GM12878 (cell line): Measurements from ENCODE around the gene ZNF341. TPM values are rescaled to one million over a fixed set of nuclear protein-coding genes. Genes with fewer than 3 reads are reported as not detected.

Source experiments
- ATAC-seq: fragments of 200-7000 bp; cut with Tn5 transposase; 3 replicates; pipeline ENCODE4 v1.9.1; 2020; ENCODE audit warnings: mild to moderate bottlenecking, moderate library complexity
- BruUV-seq: library from RNA; stranded (reverse); fragments of 400-500 nt; replicated peaks from 2 replicates; lab custom pipeline; 2021; lab: Mats Ljungman, UMichigan
- CTCF ChIA-PET: fragments of 300-600 bp; sonication (Branson Sonifier 250); formaldehyde crosslinking; extraction: SDS; loops from one replicate; lab custom pipeline; 2021; ENCODE audit warnings: inconsistent platforms; lab: Yijun Ruan, JAX
- POLR2A ChIA-PET: fragments of 350-600 bp; formaldehyde crosslinking; extraction: SDS; loops from one replicate; lab custom pipeline; 2021; ENCODE audit warnings: inconsistent platforms; lab: Charles Lee
- RAD21 ChIA-PET: fragments of 300-600 bp; sonication (Branson Sonifier 250); formaldehyde crosslinking; loops from one replicate; lab custom pipeline; 2023; ENCODE audit warnings: antibody characterized with exemption; ENCODE audit not compliant: unreplicated experiment; lab: Charles Lee
- SMC1A ChIA-PET: fragments of 300-600 bp; sonication (Branson Sonifier 250); formaldehyde crosslinking; loops from one replicate; lab custom pipeline; 2023; ENCODE audit not compliant: unreplicated experiment, uncharacterized antibody; lab: Charles Lee
- DNase-seq: peaks from one replicate; pipeline ENCODE4 v3.0.0-alpha.2; 2011; ENCODE audit warnings: low read depth, low spot score
- FAIRE-seq: peaks from 3 replicates; lab custom pipeline; 2011; peaks lifted over from hg19 to GRCh38; lab: Jason Lieb, UNC
- H2AFZ ChIP-seq: 2 replicates; pipeline ENCODE4 v1.6.0; 2011; ENCODE audit warnings: low read depth, low read length, control low read depth; ENCODE audit not compliant: control insufficient read depth
- H3K27ac ChIP-seq: 2 replicates; pipeline ENCODE4 v1.5.1; 2011; ENCODE audit warnings: control low read depth; ENCODE audit not compliant: control insufficient read depth, insufficient read depth
- H3K27me3 ChIP-seq, 2 experiments: replicated peaks in 1 of 2; 2 replicates each; pipeline versions ENCODE4 v1.6.0 to v1.6.1; 2011; ENCODE audit warnings: low read length in 1 of 2; ENCODE audit not compliant: control insufficient read depth in 2 of 2, insufficient read depth in 2 of 2
- H3K36me3 ChIP-seq, 2 experiments: 2 replicates each; pipeline ENCODE4 v1.5.1; 2011; ENCODE audit warnings: low read length in 1 of 2; ENCODE audit not compliant: control insufficient read depth in 2 of 2, insufficient read depth in 2 of 2
- H3K4me1 ChIP-seq: 2 replicates; pipeline ENCODE4 v1.6.1; 2011; ENCODE audit warnings: mild to moderate bottlenecking, low read length, moderate library complexity, mixed read lengths; ENCODE audit not compliant: control insufficient read depth, insufficient read depth
- H3K4me2 ChIP-seq: 2 replicates; pipeline ENCODE4 v1.6.0; 2011; ENCODE audit warnings: control low read depth; ENCODE audit not compliant: control insufficient read depth, insufficient read depth
- H3K4me3 ChIP-seq: fragments of 200-600 bp; sonication (generic); 2 replicates; pipeline ENCODE4 v1.5.1; 2016
- H3K79me2 ChIP-seq: 2 replicates; pipeline ENCODE4 v1.6.0; 2011; ENCODE audit warnings: low read length; ENCODE audit not compliant: control insufficient read depth, insufficient read depth
- H3K9ac ChIP-seq: 2 replicates; pipeline ENCODE4 v1.8.0; 2011; ENCODE audit warnings: low read length, control low read depth, mixed read lengths; ENCODE audit not compliant: control insufficient read depth, insufficient read depth
- H3K9me3 ChIP-seq: replicated peaks from 3 replicates; pipeline ENCODE4 v1.5.1; 2011; ENCODE audit warnings: mild to moderate bottlenecking, low read length; ENCODE audit not compliant: control insufficient read depth, insufficient read depth
- H4K20me1 ChIP-seq: 2 replicates; pipeline ENCODE4 v1.6.0; 2011; ENCODE audit not compliant: control insufficient read depth, insufficient read depth
- CBFB ChIP-seq: IDR thresholded peaks from 2 replicates; pipeline ENCODE4 v1.6.1; 2016; ENCODE audit warnings: antibody characterized with exemption, low read depth
- CBX5 ChIP-seq: sonication (generic); IDR thresholded peaks from 2 replicates; pipeline ENCODE4 v1.6.1; 2016; ENCODE audit warnings: low read depth, moderate library complexity, mild to moderate bottlenecking, inconsistent platforms
- CREB1 ChIP-seq: IDR thresholded peaks from 2 replicates; pipeline ENCODE4 v1.6.1; 2012; ENCODE audit warnings: low read depth, mild to moderate bottlenecking, inconsistent platforms
- ESRRA ChIP-seq: IDR thresholded peaks from 2 replicates; pipeline ENCODE4 v1.6.1; 2012; ENCODE audit warnings: mild to moderate bottlenecking, low read length, improper control_type of control experiment
- FOXM1 ChIP-seq: IDR thresholded peaks from 2 replicates; pipeline ENCODE4 v1.6.1; 2012; ENCODE audit warnings: low read depth, mild to moderate bottlenecking, inconsistent platforms, low read length, moderate library complexity
- KLF5 ChIP-seq: fragments of 450-650 bp; IDR thresholded peaks from 2 replicates; pipeline ENCODE4 v1.6.1; 2014; ENCODE audit warnings: mild to moderate bottlenecking; ENCODE audit not compliant: partially characterized antibody
- NFIC ChIP-seq: IDR thresholded peaks from 2 replicates; pipeline ENCODE4 v1.6.1; 2012; ENCODE audit warnings: low read depth, mild to moderate bottlenecking, inconsistent platforms, low read length, moderate library complexity
- NFXL1 ChIP-seq: fragments of 450-650 bp; IDR thresholded peaks from 2 replicates; pipeline ENCODE4 v1.6.1; 2017; ENCODE audit warnings: antibody characterized with exemption, mild to moderate bottlenecking, borderline replicate concordance
- RCOR1 ChIP-seq: conservative IDR thresholded peaks from 2 replicates; pipeline ENCODE4 v1.6.1; 2012; ENCODE audit warnings: low read depth, low read length, improper control_type of control experiment
- RELA ChIP-seq: fragments of 450-650 bp; IDR thresholded peaks from 2 replicates; pipeline ENCODE4 v1.8.0; 2014; ENCODE audit warnings: borderline replicate concordance; ENCODE audit not compliant: partially characterized antibody
- RFX5 ChIP-seq: IDR thresholded peaks from 2 replicates; pipeline ENCODE4 v1.6.1; 2011; ENCODE audit warnings: low read depth, low read length, improper control_type of control experiment
- SP1 ChIP-seq: IDR thresholded peaks from one replicate; pipeline ENCODE4 v1.6.1; 2011; ENCODE audit warnings: low read depth, low read length
- SUZ12 ChIP-seq: fragments of 200-600 bp; sonication (generic); IDR thresholded peaks from one replicate; pipeline ENCODE4 v1.6.1; 2018; ENCODE audit warnings: antibody characterized with exemption, mild to moderate bottlenecking; ENCODE audit not compliant: unreplicated experiment
- TARDBP ChIP-seq: IDR thresholded peaks from 2 replicates; pipeline ENCODE4 v1.6.1; 2016; ENCODE audit warnings: borderline replicate concordance
- ZNF217 ChIP-seq: fragments of 450-650 bp; IDR thresholded peaks from 2 replicates; pipeline ENCODE4 v1.6.1; 2017; ENCODE audit warnings: antibody characterized with exemption, mild to moderate bottlenecking
- WGBS: methylation state at CpG from one replicate; pipeline ENCODE4 v1.1.6; 2016; ENCODE audit warnings: low lambda C conversion rate; ENCODE audit not compliant: insufficient replicate concordance, insufficient coverage; ENCODE audit errors: missing lambda C conversion rate; 5-methylcytosine and 5-hydroxymethylcytosine counted together
- in situ Hi-C: fragments of 300-500 bp; cut with MboI; formaldehyde crosslinking; loops from 9 replicates; pipeline ENCODE4 v1.14.3; 2018; ENCODE audit warnings: mixed read lengths
- intact Hi-C: fragments of 100-400 bp; cut with micrococcal nuclease; formaldehyde crosslinking; loops from one replicate; pipeline ENCODE4 v1.14.2; 2022; ENCODE audit not compliant: unreplicated experiment
- polyA plus RNA-seq, 11 experiments: library from polyadenylated mRNA; depleted of rRNA in 4 of 11; unstranded in 6 of 11; stranded (reverse) in 5 of 11; fragments of >200 nt; fragmentation: Nextera tagmentation in 4 of 11; fragmentation: Illumina TruSeq in 1 of 11; extraction: Ambion mirVana in 4 of 11; extraction: Trizol in 1 of 11; gene quantifications; 1 replicate in 1 of 11; 2 replicates in 10 of 11; pipeline versions ENCODE4 v1.2.1 to v1.2.3, GENCODE V29; 2011 to 2016; ENCODE audit warnings: inconsistent platforms in 2 of 11, missing spikeins in 2 of 11, low read depth in 1 of 11
- total RNA-seq, 4 experiments: library from RNA; depleted of rRNA in 3 of 4; stranded (reverse); fragments of >200 nt in 3 of 4; fragmentation: Illumina TruSeq in 1 of 4; extraction: Trizol in 1 of 4; gene quantifications; 2 replicates each; pipeline versions ENCODE4 v1.2.1 to v1.2.3, GENCODE V29; 2013 to 2021
- TF ChIP-seq, protein P1 (sequence below): fragments of 450-650 bp; IDR thresholded peaks from 2 replicates; pipeline ENCODE4 v1.6.1; 2016; ENCODE audit warnings: mild to moderate bottlenecking, moderate library complexity, borderline replicate concordance
- TF ChIP-seq, protein P2 (sequence below): IDR thresholded peaks from 2 replicates; pipeline ENCODE4 v1.6.1; 2012; ENCODE audit warnings: mild to moderate bottlenecking, low read depth, low read length

The ZNF341 gene
- total and polyA plus RNA-seq, 10 of the 15 experiments (the other 5 are each of a cell fraction or from before 2014, with no cell fraction given), result 0.18 to 5.0 (median 2.6) TPM

DNA sequence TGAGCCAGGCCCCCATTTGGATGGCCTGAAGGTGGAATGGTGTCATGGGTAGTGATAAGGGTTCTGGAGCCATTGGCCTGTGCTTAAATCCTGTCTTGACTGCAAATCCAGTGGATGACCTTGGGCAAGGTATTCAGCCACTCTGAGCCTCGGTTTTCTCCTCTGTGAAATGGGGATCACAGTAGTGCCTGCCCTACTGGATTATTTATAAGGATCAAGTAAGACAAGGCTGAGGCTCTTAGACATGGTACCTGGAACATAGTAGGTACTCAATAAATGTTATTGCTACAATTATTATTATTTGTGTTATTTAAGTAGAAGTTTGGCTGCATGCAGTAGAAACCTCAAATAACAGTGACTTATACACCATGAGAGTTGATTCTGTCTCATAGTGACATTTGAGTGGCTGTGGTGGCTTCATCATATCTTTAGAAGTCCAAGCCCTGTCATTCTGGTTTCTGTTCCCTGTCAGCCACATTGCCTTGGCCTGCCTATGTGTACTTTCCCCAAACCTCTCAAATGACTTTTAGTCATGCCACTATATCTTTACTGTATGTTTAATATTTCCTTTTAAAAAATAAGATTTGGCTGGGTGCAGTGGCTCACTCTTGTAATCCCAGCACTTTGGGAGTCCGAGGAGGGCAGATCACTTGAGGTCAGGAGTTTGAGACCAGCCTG is 41.8 kb downstream of the ZNF341 start:
- ATAC-seq (peak; percentile 87), FAIRE-seq (peak; percentile 86), DNase-seq (peak; percentile 85)
- ChIA-PET POLR2A (interaction anchor here (0.6 to 1.5 kb wide), 5 partner anchors 39 to 241 kb away, joined by 3 to 5 read pairs (median 4); partner anchors contain the start of genes PXMP4 and ZNF341), RAD21 (interaction anchor here (3.5 kb wide), 1 partner anchor 41 kb away, joined by 20 read pairs; the partner anchor contains the start of gene ZNF341), CTCF (no interaction called here), SMC1A (interaction anchor here (1.8 to 2.3 kb wide), 2 partner anchors 40 to 41 kb away, joined by 6 to 9 read pairs; partner anchors contain the start of gene ZNF341)
- Histone ChIP-seq H3K79me2 (no peaks in the 10 kb centered on the region), H2AFZ (no peak overlapping the region), H3K9ac (peak overlapping the region; percentile 36; the same call in 1 of the 2 replicates), H3K36me3 (no peaks in the 10 kb centered on the region), H3K27ac (peak overlapping the region; percentile 83), H3K4me1 (peaks cover 33% of the 10 kb centered on the region), H3K4me3 (no peak overlapping the region), H3K4me2 (peak overlapping the region; percentile 1; the same call in 1 of the 2 replicates), H3K27me3 (no peaks in the 10 kb centered on the region), H4K20me1 (no peaks in the 10 kb centered on the region), H3K9me3 (no peaks in the 10 kb centered on the region)
- no TSS peak for BruUV-seq
- WGBS, result 24% methylated on average over 2 of the region's 2 CpGs
- intact Hi-C loops, result no loop called here
- in situ Hi-C loops, result no loop called here
- TF ChIP-seq SP1 (no peak), CBX5 (no peak), RFX5 (no peak; the same call in 1 of the 2 replicates), FOXM1 (peak; percentile 77), NFXL1 (no peak), ZNF217 (peak; percentile 98), CREB1 (peak; percentile 57; the same call in 1 of the 2 replicates), KLF5 (no peak), ESRRA (no peak; the same call in 1 of the 2 replicates), CBFB (peak; percentile 48; the same call in 1 of the 2 replicates), SUZ12 (no peak), NFIC (peak; percentile 76; the same call in 1 of the 2 replicates), RCOR1 (peak; percentile 59; the same call in 1 of the 2 replicates), RELA (peak; percentile 15), TARDBP (no peak)
- TF ChIP-seq, protein P1, sequence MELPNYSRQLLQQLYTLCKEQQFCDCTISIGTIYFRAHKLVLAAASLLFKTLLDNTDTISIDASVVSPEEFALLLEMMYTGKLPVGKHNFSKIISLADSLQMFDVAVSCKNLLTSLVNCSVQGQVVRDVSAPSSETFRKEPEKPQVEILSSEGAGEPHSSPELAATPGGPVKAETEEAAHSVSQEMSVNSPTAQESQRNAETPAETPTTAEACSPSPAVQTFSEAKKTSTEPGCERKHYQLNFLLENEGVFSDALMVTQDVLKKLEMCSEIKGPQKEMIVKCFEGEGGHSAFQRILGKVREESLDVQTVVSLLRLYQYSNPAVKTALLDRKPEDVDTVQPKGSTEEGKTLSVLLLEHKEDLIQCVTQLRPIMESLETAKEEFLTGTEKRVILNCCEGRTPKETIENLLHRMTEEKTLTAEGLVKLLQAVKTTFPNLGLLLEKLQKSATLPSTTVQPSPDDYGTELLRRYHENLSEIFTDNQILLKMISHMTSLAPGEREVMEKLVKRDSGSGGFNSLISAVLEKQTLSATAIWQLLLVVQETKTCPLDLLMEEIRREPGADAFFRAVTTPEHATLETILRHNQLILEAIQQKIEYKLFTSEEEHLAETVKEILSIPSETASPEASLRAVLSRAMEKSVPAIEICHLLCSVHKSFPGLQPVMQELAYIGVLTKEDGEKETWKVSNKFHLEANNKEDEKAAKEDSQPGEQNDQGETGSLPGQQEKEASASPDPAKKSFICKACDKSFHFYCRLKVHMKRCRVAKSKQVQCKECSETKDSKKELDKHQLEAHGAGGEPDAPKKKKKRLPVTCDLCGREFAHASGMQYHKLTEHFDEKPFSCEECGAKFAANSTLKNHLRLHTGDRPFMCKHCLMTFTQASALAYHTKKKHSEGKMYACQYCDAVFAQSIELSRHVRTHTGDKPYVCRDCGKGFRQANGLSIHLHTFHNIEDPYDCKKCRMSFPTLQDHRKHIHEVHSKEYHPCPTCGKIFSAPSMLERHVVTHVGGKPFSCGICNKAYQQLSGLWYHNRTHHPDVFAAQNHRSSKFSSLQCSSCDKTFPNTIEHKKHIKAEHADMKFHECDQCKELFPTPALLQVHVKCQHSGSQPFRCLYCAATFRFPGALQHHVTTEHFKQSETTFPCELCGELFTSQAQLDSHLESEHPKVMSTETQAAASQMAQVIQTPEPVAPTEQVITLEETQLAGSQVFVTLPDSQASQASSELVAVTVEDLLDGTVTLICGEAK, result no peak
- TF ChIP-seq, protein P2, sequence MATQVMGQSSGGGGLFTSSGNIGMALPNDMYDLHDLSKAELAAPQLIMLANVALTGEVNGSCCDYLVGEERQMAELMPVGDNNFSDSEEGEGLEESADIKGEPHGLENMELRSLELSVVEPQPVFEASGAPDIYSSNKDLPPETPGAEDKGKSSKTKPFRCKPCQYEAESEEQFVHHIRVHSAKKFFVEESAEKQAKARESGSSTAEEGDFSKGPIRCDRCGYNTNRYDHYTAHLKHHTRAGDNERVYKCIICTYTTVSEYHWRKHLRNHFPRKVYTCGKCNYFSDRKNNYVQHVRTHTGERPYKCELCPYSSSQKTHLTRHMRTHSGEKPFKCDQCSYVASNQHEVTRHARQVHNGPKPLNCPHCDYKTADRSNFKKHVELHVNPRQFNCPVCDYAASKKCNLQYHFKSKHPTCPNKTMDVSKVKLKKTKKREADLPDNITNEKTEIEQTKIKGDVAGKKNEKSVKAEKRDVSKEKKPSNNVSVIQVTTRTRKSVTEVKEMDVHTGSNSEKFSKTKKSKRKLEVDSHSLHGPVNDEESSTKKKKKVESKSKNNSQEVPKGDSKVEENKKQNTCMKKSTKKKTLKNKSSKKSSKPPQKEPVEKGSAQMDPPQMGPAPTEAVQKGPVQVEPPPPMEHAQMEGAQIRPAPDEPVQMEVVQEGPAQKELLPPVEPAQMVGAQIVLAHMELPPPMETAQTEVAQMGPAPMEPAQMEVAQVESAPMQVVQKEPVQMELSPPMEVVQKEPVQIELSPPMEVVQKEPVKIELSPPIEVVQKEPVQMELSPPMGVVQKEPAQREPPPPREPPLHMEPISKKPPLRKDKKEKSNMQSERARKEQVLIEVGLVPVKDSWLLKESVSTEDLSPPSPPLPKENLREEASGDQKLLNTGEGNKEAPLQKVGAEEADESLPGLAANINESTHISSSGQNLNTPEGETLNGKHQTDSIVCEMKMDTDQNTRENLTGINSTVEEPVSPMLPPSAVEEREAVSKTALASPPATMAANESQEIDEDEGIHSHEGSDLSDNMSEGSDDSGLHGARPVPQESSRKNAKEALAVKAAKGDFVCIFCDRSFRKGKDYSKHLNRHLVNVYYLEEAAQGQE, result no peak
